NCI-H2107 treated with DMSO at 0.1 percent for 48 hours (cell line): ENCODE results near the gene SCO1.
"Not testable (repeated sequence)": the region's sequence is repeated elsewhere in the genome, so short reads cannot be mapped to it uniquely, and the experiment has no call there.

ENCODE experiments used
- DNase-seq: peaks from one replicate; lab custom pipeline; 2025; ENCODE audit not compliant: unreplicated experiment; lab: John Stamatoyannopoulos, UW

SCO1 gene

DNA sequence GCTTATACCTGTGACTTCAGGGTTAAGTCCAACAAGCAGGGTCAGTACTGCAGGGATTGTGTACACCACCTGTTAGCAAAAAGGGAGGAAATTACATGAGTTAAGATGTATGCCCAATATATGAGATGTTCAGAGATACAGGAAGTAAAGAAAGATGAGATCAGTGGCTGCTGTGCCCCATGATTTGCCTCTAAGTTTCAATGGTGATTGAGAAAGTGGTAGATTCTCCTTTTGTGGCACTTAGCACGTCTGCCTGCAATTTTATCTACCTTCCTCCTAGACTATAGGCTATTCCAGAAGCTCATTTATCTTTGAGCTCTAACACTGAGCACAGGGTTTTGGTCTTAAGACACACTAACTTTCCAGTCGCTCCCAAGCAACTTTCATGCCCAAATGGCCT, 28.9 kb upstream of the SCO1 start:
- DNase-seq: no peak

DNA sequence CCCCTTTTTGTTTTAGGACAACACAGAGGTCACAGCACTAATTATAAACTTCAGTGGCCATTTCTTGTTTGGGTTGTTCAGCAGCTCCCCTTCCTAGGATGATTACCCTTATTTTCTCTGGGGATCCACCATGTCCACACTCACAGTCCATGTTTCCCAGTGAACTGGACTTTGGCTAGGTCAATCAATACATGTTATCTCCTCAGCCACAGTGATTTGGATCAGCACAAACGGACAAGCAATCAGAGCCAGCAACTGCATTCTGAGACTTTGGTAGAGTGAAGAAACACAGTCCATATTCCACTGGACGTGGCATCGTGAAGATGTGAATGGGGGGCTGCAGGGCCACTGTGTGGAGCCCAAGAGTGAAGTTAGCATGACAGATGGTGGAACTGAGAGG, 27.9 kb upstream of the SCO1 start:
- DNase-seq: no peak

DNA sequence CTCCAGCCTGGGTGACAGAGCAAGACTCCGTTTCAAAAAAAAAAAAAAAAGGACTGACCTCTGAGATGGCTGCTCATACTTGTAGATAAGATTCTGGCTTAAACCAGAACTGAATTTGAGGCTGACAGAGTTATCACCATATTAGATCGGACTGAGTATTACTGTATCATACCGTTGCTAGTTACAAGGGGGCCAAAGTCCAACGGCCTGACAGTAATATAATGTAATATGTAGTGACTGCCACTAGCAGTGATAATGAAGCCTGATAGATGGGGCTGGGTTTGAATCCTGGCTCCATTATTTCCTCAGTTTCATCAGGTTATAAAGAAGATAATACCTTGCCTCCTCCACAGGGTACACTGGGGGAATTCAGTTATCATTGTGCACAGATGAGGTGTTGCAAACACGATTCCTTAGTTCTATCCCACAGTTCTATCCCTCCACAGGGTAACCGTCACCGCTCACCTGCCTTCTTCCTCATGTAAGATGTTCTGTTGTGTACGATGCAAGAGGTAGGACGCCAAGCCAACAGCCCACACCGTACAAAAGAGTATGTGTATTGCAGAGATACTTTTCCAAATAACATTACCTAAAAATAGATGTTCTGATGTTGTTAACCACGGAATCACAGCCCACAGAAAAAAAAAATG, 27.3 kb upstream of the SCO1 start:
- no peak for DNase-seq

DNA sequence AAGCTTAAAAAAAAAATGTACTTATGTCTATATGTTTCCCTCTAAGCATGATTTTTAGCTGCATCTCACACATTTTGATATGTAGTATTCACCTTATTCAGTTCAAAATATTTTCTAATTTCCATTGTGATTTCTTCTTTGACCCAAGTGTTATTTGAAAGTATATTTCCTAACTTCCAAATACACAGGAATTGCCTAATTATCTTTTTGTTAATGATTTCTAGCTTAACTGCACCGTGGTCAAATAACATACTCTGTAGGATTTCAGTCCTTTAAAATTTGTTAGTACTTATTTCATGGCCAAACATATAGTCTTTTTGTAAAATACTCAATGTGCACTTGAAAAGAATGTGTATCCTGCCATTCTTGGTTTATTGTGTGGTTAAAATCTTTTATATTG, 21.2 kb upstream of the SCO1 start:
- DNase-seq: no peak

DNA sequence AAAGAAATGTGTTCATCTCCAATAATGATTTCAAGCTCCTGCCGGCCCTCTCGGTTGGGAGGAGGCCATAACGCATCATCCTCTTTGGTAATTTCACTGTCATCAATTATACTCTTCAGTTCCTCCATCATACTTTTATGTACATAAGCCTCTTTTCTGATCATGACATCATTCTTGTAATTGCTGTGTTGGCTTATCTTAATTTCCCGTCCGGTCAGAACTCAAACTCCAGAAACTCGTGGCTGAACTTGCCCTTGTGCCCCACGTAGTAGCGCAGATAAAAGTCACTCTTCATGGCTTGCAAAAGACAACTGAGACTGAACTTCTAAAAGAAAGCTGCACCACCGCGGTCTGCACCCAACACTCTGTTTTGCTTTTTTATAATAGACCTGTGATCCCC, 18.9 kb upstream of the SCO1 start:
- DNase-seq: no peak

DNA sequence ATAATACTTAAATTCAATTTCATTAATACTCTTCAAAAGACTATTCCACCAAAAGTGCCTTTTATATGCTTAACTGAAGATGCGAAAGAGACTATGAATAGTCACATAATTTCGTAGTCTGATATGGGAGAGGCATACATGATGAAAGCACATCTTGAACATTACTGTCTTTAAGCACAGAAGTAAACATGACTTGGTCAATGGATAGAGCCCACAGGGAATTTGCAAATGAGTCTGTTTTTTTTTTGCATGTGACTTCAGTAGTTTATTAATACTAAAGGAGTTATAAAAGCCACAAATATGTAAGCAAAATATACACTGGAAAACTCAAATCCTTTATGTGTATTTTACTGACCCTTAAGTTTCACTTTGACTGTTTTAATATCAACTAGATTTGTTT, 16.0 kb upstream of the SCO1 start:
- DNase-seq: no peak

DNA sequence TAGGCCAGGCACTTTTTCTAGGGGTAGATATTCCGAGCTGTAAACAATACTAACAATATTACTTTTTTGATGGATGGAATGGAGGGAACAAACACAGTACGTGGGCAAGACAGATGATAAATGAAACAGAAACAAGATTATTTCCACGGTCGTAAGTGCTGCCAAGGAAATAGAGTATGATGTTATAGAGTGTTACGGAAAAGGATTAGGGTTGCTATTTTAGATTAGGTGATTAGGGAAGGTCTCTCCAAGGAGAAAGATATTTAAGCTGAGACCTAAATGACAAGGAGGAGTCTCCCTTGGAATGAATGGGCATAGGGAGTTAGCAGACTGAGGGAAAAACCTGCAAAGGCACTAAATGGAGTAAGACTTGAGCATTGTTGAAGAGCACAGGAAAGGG, 8.4 kb upstream of the SCO1 start:
- DNase-seq: no peak

DNA sequence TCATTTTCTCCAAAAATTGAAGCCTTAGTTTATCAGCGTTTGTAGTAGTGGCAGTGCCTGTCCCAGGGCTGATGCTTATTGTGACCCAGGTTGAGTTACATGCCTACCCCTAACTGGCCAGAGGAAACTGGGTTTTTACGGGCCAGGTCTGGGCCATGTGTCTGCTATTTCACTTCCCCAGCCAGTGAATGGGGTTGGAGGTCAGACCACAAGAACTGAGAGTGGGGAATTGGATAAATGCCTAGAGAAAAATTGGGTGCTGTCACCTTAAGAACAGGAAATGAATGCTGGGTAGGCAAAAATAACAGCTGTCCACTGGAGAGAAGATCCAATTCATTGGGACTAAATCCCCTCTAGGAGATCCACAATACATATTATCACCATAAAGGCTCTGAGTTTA, 5.2 kb upstream of the SCO1 start:
- no peak for DNase-seq

DNA sequence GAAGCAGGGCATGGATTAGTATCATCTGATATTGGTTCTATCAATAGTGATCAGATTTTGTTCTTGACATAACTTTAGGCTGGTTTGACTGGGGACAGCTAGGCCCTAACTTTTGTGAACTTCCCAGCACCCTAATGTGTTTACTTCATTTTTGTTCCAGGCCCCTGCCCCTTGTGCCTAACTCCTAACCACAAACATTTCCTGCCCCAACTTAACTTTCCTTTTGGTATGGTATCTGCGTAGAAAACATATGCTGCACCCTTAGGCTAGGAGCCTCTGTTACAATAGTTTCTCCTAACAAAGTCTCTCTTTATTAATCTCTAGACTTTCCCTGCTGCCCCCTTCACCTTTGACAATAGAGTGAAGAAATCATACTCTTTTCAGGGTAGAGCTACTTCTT, 2.5 kb upstream of the SCO1 start:
- DNase-seq: no peak

DNA sequence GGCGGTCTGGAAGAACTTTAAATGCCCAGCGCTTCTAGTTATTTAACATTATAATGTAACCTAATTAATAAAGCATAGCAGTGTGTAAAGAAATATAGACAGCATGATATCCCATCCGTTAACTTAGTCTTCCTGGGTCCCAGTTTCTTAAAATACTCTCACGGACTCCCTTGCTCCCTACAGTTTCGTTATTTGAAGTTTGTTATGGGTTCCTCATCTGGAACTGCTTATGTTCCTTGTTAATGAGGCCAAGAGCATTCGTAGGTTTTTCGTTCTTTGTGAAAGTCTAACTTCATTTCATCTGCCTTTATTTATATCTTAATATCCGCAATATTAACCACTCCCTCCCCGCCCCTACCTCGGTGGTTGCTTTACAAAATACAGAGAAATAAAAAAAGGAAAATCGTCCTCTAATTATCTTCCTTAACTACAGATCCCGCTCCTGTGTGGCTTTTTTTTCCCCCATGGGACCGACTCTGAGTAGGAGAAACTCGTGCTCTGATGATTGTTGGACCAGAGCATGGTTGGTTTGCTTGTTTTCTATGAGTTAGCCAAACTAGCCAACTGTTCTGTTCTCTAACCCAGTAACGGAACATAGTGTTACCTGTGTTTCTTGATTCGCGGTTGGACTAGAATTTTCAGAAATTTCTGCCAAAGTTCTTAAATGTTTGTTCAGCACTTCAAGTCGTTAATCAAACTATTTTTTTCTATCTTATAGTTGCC, 924 bp upstream of the SCO1 start:
- no peak for DNase-seq

DNA sequence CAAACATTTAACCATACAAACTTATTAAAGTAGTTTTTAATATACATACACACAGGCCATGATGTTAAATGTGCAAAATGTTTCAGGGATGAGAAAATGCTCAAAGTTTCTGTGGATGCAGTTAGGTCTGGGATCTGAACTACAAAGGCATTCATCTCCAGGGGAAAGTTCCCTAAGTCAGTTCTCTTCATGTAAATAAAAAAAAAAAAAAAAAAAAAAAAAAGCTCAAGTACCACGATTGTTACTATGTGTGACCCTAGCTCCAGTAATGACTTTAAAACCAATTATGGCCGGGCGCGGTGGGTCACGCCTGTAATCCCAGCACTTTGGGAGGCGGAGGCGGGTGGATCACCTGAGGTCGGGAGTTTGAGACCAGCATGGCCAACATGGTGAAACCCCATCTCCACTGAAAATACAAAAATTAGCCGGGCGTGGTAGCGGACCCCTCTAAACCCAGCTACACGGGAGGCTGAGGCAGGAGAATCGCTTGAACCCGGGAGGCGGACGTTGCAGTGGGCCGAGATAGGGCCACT, 1.4 kb downstream of the SCO1 start:
- DNase-seq: not testable (repeated sequence)

DNA sequence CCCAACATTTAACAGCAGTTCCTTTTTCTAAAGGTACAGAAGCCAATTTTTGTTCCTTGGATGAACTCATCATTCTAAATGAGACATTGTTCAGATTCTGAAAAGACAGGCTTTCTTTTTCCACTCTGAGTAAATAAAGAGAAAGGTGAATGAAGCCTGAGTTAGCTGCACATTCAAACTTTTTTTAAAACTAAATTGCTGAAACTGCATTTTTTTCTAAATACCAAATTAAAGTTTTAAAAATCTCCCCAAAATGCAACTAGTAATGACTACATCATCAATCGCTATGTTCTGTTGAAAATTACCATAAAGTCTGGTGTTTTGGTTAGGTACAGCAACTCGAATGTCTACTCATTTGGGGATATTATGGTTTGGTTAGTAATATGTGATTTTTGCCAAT, 9.8 kb downstream of the SCO1 start:
- DNase-seq: no peak

DNA sequence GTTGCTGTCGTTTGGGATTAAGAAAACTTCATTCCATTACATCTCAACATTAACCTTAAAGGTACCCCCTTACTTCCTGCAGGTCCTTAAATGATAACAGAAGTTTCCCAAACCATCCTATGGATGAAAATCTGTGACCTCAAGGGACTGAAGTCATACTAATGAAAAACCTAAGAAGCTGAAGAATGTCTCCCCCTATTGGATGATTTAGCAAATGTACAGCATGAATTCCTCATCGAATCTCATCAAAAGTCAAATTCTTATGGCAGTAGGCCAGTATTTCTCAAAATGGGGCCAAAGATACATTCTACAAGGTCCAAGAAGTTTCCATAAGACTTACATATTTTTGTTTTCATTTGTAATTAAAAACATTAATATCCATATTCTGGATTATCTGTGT, 13.5 kb downstream of the SCO1 start:
- no peak for DNase-seq

DNA sequence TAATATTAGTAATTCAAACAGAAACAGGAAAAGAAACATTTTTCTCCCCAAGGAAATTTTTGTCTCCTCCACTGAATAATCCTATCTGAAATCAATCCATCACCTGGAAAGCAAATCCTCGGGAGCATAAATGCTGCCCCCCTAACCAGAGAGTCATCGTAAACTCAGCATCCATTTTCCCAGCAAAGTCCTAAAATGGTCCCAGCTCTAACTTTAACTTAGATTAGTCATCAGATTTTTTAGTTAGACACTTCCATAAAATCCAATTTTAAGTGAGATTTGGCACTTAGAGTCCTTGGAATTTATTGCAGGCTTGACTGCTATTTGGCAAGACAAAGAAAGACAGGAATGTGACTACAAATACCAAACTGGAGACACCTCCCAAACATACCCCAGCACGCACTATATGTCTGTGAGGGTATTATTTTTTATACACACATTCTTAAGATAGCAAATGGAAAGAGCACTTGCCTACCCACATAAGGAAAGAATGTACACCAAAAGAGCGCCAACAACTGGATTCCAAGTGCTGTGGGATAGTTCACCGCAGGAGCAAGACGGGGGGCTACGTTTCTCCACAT, 15.4 kb downstream of the SCO1 start:
- DNase-seq: no peak

DNA sequence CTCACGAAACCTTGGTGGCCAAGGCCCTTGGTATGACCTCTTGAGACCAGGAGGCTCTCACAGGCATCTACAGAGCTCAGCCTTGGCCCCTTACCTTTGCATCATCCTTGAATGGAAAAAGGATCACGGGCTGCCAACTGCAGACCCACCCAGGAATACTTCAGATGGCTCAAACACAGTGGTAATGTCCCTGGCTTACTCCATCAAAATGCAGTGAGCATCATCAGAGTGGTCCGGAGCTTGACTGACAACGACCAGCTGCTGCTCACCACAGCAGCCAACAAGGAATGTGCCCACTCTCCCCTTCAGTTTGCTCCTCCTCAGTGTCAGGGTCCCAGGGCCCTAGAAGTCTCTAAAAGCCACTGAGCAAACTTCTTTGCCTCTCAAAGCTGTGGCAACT, 22.6 kb downstream of the SCO1 start:
- DNase-seq: no peak

DNA sequence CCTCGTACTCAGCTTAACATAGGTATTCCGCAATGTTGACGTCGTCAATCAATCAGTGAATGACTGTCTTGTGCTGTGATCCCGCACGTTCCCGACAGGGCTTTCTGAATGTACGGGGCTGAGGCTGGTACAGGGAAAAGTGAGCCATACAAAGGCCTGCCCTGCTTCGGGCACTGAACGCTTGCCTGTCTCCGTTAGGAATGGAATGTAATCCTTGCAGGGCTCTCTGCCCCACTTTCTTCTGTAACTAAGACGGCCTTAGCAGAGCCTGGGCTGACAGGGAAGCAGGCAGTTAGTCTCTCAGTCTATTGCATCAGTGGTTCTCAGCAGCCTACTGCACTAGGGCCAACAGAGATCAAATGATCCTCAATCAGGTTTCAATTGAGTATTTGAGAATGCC, 24.0 kb downstream of the SCO1 start:
- DNase-seq: no peak

DNA sequence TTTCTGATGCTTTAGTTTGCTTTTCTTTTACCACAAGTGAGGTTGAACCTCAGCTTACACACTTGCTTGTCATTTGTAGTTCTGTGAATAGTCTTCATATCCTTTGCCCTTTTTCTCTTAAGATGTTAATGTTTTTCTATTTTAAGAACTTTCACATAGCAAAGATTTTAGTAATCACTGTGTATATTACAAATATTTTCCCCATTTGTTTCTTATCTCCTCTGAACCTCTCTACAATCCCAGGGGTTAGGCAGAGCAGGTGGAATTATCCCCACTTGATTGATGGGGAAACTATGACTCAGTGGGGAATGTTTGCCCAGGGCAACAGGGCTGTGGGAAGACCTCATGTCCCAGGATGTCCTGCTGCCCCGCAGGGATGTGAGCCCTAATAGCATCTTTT, 28.6 kb downstream of the SCO1 start:
- no peak for DNase-seq

DNA sequence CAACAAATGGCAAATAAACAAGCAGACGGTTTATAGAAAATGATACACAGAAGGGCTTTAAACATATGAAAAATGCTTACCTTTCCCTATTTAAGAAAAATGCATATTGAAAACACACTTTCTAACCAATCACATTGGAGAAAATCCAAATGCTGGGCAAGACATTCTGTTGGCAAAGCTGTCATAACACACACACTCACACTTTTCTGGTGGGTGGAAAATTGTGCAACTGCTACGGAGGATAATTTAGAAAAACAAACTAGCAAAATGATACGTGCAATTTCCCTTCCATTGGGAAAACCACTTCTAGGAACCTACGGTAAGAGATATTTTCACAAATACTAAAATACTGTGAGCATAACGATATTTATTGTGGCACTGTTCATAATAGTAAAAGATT, 30.4 kb downstream of the SCO1 start:
- DNase-seq: no peak

DNA sequence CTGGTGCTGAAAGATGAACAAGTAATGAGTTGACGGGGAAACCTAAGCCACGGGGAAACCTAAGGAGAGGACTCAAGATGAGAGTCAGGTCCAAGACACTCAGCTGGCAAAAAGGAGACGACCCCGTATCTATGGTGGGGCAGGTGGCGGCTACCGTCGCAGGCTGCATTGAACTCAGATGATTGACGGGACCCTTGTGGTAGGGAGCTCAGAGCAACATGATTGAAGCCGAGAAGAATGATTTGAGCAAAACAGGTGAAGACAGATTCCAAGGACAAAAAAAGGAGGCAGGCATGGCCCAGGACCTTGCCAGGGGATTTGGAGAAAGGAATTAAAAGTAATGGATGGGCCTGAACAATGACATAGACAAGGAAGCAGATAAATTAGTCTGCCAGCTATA, 32.8 kb downstream of the SCO1 start:
- no peak for DNase-seq

DNA sequence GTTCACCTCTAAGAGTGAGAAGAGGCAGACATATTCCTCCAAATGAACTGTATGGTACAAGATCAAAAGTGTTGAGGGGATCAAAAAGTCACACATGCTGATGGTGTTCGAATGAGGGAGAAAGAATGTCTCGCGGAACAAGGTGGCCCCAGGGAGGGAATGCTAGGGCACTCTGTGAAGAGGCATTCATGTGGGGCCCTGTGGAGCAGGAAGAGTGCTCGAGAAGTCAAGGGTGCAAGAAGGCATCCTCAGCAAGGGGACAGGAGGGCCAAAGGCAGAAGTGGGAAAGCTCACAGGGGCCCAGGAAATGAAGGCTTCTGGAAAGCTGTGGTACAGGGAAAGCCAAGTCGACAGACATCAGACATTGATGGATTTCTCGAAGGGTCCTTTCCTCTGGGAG, 34.1 kb downstream of the SCO1 start:
- no peak for DNase-seq

DNA sequence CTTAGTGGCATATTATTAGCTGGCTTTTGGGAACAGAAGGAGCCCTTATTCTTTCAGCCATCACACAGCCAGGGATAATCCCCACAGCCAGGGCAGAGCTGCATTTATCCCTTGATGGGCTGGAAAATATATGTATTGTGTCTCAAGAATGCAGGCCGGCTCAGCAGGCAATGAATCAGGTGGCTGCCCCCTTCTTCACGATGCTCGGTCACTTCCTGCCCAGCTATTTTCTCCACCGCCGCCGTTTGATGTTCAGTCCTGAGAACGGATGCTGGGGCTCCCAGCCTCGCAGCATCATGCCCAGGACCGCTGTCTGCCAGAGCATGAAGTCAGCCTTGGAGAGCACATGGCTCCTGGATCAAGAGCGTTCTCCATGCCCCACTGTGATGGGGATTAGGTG, 35.9 kb downstream of the SCO1 start:
- no peak for DNase-seq

DNA sequence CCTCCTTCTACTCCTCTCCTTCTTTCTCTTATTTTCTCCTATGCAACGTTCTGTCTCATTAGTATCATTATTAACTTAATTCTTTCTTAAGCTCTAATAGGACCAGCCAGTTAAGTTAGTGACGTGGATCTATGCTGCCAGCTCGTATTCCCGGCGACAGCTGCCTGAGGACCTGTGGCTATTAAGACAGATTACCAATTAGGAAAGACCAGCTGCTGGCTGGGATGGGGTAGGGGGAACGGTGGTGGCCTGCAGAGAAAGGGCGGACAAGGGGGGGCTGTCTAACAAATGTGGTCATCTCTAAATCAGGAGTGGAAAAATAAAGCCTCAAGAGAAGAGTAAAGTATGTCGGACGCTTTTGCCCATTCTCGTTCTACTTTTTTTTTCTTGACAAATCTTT, 39.5 kb downstream of the SCO1 start:
- DNase-seq: no peak

DNA sequence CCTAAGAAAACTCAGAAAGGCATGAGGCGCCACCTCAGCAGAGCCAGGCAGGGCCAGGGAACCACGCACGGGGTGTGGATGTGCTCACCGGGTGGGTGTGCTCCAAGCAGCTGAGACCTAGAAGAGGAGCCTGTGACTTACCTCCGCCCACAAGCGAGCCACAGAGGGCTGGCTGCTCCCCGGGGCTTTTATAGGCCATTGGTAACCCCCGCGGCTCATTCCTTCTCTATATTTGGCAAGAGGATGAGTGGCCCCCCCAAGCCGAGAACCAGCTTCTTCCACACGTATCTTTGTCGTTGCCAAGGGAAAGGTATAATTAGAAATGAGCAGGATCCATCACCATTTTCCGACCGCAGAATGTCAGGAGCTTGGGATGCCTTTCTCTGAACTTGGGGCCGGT, 40.2 kb downstream of the SCO1 start, which contains the start of gene MYH3:
TSS of gene MYH3 (minus strand) at position 162 of the 400 bp plus-strand sequence. CDS start 2,245 bp downstream, outside the sequence.
- no peak for DNase-seq
